HepG2 (cell line): Measurements from ENCODE around the gene RNF5. TPM values are rescaled to one million over a fixed set of nuclear protein-coding genes. Genes with fewer than 3 reads are reported as not detected.

Source experiments
- AHR ChIP-seq: IDR thresholded peaks from 2 replicates; pipeline ENCODE4 v1.6.1; 2018; ENCODE audit warnings: missing genetic modification reagents, missing compliant biosample characterization
- ARID4A ChIP-seq: sonication (generic); formaldehyde crosslinking; IDR thresholded peaks from 2 replicates; pipeline ENCODE4 v1.5.0; 2020; ENCODE audit warnings: mild to moderate bottlenecking, missing genetic modification reagents, borderline replicate concordance
- CAMTA2 ChIP-seq: sonication (generic); formaldehyde crosslinking; IDR thresholded peaks from 2 replicates; pipeline ENCODE4 v1.4.0; 2020; ENCODE audit warnings: mild to moderate bottlenecking, missing genetic modification reagents, borderline replicate concordance
- CHD2 ChIP-seq: IDR thresholded peaks from 2 replicates; pipeline ENCODE4 v1.6.1; 2011; ENCODE audit warnings: low read depth, low read length, improper control_type of control experiment
- HNF4G ChIP-seq, 2 experiments: sonication (generic) in 1 of 2; formaldehyde crosslinking in 1 of 2; IDR thresholded peaks; 2 replicates each; pipeline versions ENCODE4 v1.4.0 to v1.6.1; 2011 to 2020; ENCODE audit warnings: borderline replicate concordance in 2 of 2, low read depth in 2 of 2, mild to moderate bottlenecking in 2 of 2, low read length in 1 of 2, missing genetic modification reagents in 1 of 2, moderate library complexity in 1 of 2
- ISL2 ChIP-seq: sonication (generic); formaldehyde crosslinking; IDR thresholded peaks from 2 replicates; pipeline ENCODE4 v1.5.0; 2020; ENCODE audit warnings: missing genetic modification reagents
- KLF12 ChIP-seq: sonication (generic); formaldehyde crosslinking; IDR thresholded peaks from 2 replicates; pipeline ENCODE4 v1.4.0; 2020; ENCODE audit warnings: missing genetic modification reagents, borderline replicate concordance
- LBX2 ChIP-seq: sonication (generic); formaldehyde crosslinking; IDR thresholded peaks from 2 replicates; pipeline ENCODE4 v1.5.0; 2020; ENCODE audit warnings: missing genetic modification reagents, mild to moderate bottlenecking, borderline replicate concordance
- PHB2 ChIP-seq: fragments of 450-650 bp; IDR thresholded peaks from 2 replicates; pipeline ENCODE4 v1.6.1; 2018; ENCODE audit not compliant: partially characterized antibody
- SNRNP70 ChIP-seq: fragments of 200-400 bp; formaldehyde crosslinking; IDR thresholded peaks from 2 replicates; pipeline ENCODE4 v1.6.1; 2017; ENCODE audit warnings: mild to moderate bottlenecking, low read depth, low read length, moderate library complexity
- WIZ ChIP-seq: sonication (generic); formaldehyde crosslinking; IDR thresholded peaks from 2 replicates; pipeline ENCODE4 v1.5.1; 2020; ENCODE audit warnings: mild to moderate bottlenecking, missing genetic modification reagents
- XRCC5 ChIP-seq: fragments of 200-400 bp; formaldehyde crosslinking; optimal IDR thresholded peaks from 2 replicates; pipeline ENCODE3; 2017; ENCODE audit warnings: mild to moderate bottlenecking, low read length
- ZBTB1 ChIP-seq: sonication (generic); formaldehyde crosslinking; IDR thresholded peaks from 2 replicates; pipeline ENCODE4 v1.4.0; 2020; ENCODE audit warnings: missing genetic modification reagents, borderline replicate concordance
- ZBTB25 ChIP-seq: IDR thresholded peaks from 2 replicates; pipeline ENCODE4 v1.6.1; 2018; ENCODE audit warnings: missing genetic modification reagents
- ZNF10 ChIP-seq: sonication (generic); formaldehyde crosslinking; IDR thresholded peaks from 2 replicates; pipeline ENCODE4 v1.4.0; 2020; ENCODE audit warnings: mild to moderate bottlenecking, low read depth, missing genetic modification reagents, borderline replicate concordance
- ZNF501 ChIP-seq: sonication (generic); formaldehyde crosslinking; IDR thresholded peaks from 2 replicates; pipeline ENCODE4 v1.5.1; 2020; ENCODE audit warnings: mild to moderate bottlenecking, moderate library complexity, missing genetic modification reagents
- ZNF563 ChIP-seq: sonication (generic); formaldehyde crosslinking; IDR thresholded peaks from 2 replicates; pipeline ENCODE4 v1.8.0; 2022; ENCODE audit warnings: mild to moderate bottlenecking, moderate library complexity, missing genetic modification reagents
- ZNF780A ChIP-seq: sonication (generic); formaldehyde crosslinking; IDR thresholded peaks from 2 replicates; pipeline ENCODE4 v1.8.0; 2022; ENCODE audit warnings: mild to moderate bottlenecking, missing genetic modification reagents, moderate library complexity
- ZNF790 ChIP-seq: sonication (generic); formaldehyde crosslinking; IDR thresholded peaks from 2 replicates; pipeline ENCODE4 v1.8.0; 2022; ENCODE audit warnings: missing genetic modification reagents, mild to moderate bottlenecking, borderline replicate concordance
- ZNF891 ChIP-seq: sonication (generic); formaldehyde crosslinking; IDR thresholded peaks from 2 replicates; pipeline ENCODE4 v1.5.0; 2020; ENCODE audit warnings: mild to moderate bottlenecking, missing genetic modification reagents
- polyA plus RNA-seq, 8 experiments: library from polyadenylated mRNA; depleted of rRNA in 3 of 8; stranded (reverse) in 7 of 8; unstranded in 1 of 8; fragments of >200 nt; fragmentation: Illumina TruSeq in 4 of 8; extraction: Trizol in 4 of 8; gene quantifications; 2 replicates each; pipeline versions ENCODE4 v1.2.1 to v1.2.3, GENCODE V29; 2011 to 2016; ENCODE audit warnings: low read depth in 4 of 8, missing spikeins in 1 of 8, mixed read lengths in 1 of 8; ENCODE audit not compliant: insufficient read depth in 1 of 8
- total RNA-seq, 5 experiments: library from RNA; depleted of rRNA; stranded (reverse); fragments of >200 nt; fragmentation: Illumina TruSeq; extraction: Trizol; gene quantifications; 2 replicates each; pipeline ENCODE4 v1.2.3, GENCODE V29; 2016; ENCODE audit warnings: low read depth in 1 of 5
- TF ChIP-seq, protein P1 (sequence below): IDR thresholded peaks from 2 replicates; pipeline ENCODE4 v1.6.1; 2016; ENCODE audit warnings: mild to moderate bottlenecking

The RNF5 gene
- total and polyA plus RNA-seq, 2 of the 13 experiments (the other 11 are each of a cell fraction or from before 2014, with no cell fraction given) = 98.0 to 131 TPM

DNA sequence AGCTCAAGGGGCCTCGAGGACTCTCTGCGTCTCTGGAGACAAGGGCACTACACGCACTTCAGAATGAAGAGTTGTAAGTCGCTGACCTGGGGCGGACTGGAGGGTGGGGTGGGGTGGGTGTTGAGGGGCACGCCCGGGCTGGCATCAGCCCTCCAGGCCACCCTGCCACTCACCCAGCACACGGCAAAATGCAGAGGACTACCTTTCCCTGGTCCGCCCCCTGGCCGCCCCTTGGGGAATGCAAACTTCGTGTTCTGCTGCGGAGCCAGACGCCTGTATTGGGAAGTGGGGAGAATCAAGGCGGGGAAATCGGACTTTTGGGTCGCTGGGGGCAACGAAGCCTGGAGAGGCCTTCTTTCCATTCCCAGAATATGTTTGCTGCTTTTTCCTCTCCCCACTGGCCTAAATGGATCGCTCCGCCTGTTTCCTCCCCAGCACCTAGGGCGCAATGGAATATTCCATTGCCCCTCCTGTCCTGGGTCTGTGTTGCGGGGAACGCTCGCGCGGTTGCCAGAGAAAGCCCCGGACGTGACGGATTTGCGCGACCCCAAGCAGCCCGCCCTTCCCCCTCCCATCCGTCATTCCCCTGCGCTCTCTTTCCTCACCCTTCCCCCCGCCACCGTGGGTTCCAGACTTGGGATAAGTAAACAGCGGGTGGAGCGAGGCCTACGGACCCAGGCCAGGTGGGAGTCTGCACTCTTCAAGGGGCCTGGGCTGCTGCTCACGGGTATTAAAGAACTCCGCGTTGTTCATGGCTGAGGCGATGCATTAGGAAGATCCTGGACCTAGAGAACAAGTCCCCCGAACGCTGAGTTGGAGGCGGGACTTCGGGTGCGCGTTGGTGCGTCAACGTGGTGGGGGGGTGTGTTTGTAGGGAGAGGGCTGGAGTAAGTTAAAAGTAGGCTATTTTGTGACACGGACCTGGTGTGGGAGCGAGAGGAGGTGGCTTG, 24.4 kb upstream of the RNF5 start, which contains the start of gene PPT2 (continued):
- TF ChIP-seq HNF4G (IDR thresholded peaks at IDR 0.05; ENCODE audit: borderline replicate concordance, low read depth, low read length) = peak; percentile 57; the same call in 1 of the 2 replicates
- TF ChIP-seq HNF4G (CRISPR knock-in tag; IDR thresholded peaks at IDR 0.05; ENCODE audit: borderline replicate concordance, low read depth) = peak; percentile 26; the same call in 1 of the 2 replicates
- peak; percentile 80 for TF ChIP-seq ZNF501 (CRISPR knock-in tag)
- no peak; the same call in 1 of the 2 replicates for TF ChIP-seq ZNF780A
- peak; percentile 28 for TF ChIP-seq XRCC5
- TF ChIP-seq LBX2 (CRISPR knock-in tag) = no peak
- TF ChIP-seq WIZ (CRISPR knock-in tag) = no peak
- TF ChIP-seq, protein P1, sequence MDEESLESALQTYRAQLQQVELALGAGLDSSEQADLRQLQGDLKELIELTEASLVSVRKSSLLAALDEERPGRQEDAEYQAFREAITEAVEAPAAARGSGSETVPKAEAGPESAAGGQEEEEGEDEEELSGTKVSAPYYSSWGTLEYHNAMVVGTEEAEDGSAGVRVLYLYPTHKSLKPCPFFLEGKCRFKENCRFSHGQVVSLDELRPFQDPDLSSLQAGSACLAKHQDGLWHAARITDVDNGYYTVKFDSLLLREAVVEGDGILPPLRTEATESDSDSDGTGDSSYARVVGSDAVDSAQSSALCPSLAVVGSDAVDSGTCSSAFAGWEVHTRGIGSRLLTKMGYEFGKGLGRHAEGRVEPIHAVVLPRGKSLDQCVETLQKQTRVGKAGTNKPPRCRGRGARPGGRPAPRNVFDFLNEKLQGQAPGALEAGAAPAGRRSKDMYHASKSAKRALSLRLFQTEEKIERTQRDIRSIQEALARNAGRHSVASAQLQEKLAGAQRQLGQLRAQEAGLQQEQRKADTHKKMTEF (CRISPR knock-in tag) = no peak; the same call in none of the 2 replicates
- peak; percentile 7; the same call in 1 of the 2 replicates for TF ChIP-seq ZNF891
- no peak for TF ChIP-seq PHB2
- TF ChIP-seq ZBTB1 = no peak
- no peak for TF ChIP-seq ZNF563 (CRISPR knock-in tag)
- TF ChIP-seq CAMTA2 (CRISPR knock-in tag) = no peak
- no peak for TF ChIP-seq SNRNP70
- peak; percentile 19; the same call in 1 of the 2 replicates for TF ChIP-seq ZBTB25 (CRISPR knock-in tag)
- peak; percentile 90 for TF ChIP-seq CHD2
- peak; percentile 27 for TF ChIP-seq AHR (CRISPR knock-in tag)
- no peak for TF ChIP-seq ZNF10
- TF ChIP-seq ISL2 (CRISPR knock-in tag) = peak; percentile 83
- TF ChIP-seq ARID4A (CRISPR knock-in tag) = peak; percentile 84
- TF ChIP-seq ZNF790 (CRISPR knock-in tag) = no peak
- TF ChIP-seq KLF12 (CRISPR knock-in tag) = peak; percentile 68; the same call in 1 of the 2 replicates
